Right renal pelvis (tissue), 4 donors: ENCODE measurements around the gene MTUS2. TPM values are rescaled to one million over a fixed set of nuclear protein-coding genes. Genes with fewer than 3 reads are reported as not detected.

Experiments used
- DNase-seq, 4 donors: peaks; one replicate each; pipeline ENCODE4 v3.0.0-alpha.2; 2013; ENCODE audit warnings: low read depth in 4 of 4, low spot score in 3 of 4, missing footprints in 1 of 4
- polyA plus RNA-seq, 4 donors: library from polyadenylated mRNA; unstranded; fragments of 120-200 nt; gene quantifications; one replicate each; pipeline ENCODE4 v1.2.1, GENCODE V29; 2013; ENCODE audit not compliant: insufficient read length in 4 of 4

Gene MTUS2
- polyA plus RNA-seq, 4 donors = 0.89 to 1.7 (median 1.2) TPM

- peak in 1 of 4 donors; percentile 53 for DNase-seq
These were observed 615.2 kb downstream of the MTUS2 start for GRCh38 chr13:29435125-29435911.

GRCh38 chr13:29436291-29436690 is 616.2 kb downstream of the MTUS2 start:
- DNase-seq = no peak

- DNase-seq = no peak
These were observed 616.7 kb downstream of the MTUS2 start for GRCh38 chr13:29436721-29437280.

- no peak for DNase-seq
These were observed 618.6 kb downstream of the MTUS2 start for GRCh38 chr13:29438769-29439168.

GRCh38 chr13:29439601-29440388 is 619.7 kb downstream of the MTUS2 start:
- no peak for DNase-seq

GRCh38 chr13:29441306-29441705 is 621.2 kb downstream of the MTUS2 start:
- no peak for DNase-seq

- no peak for DNase-seq
These were observed 625.9 kb downstream of the MTUS2 start for GRCh38 chr13:29446016-29446415.

- no peak for DNase-seq
These were observed 628.0 kb downstream of the MTUS2 start for GRCh38 chr13:29448174-29448573.

- DNase-seq = no peak
These were observed 629.6 kb downstream of the MTUS2 start for GRCh38 chr13:29449726-29450125.

- DNase-seq = no peak
These were observed 631.8 kb downstream of the MTUS2 start for GRCh38 chr13:29451976-29452375.

GRCh38 chr13:29452773-29453616 is 632.9 kb downstream of the MTUS2 start:
- no peak for DNase-seq

- DNase-seq = no peak
These were observed 633.5 kb downstream of the MTUS2 start for GRCh38 chr13:29453617-29454011.

GRCh38 chr13:29454931-29455481 is 634.9 kb downstream of the MTUS2 start:
- no peak for DNase-seq

GRCh38 chr13:29456419-29456818 is 636.3 kb downstream of the MTUS2 start:
- no peak for DNase-seq

GRCh38 chr13:29457299-29457698 is 637.2 kb downstream of the MTUS2 start:
- DNase-seq = no peak

- no peak for DNase-seq
These were observed 638.3 kb downstream of the MTUS2 start for GRCh38 chr13:29458419-29458818.

GRCh38 chr13:29459813-29460355 is 639.7 kb downstream of the MTUS2 start:
- no peak for DNase-seq

- DNase-seq = no peak
These were observed 644.1 kb downstream of the MTUS2 start for GRCh38 chr13:29464105-29464679.

- DNase-seq = peak in 1 of 4 donors; percentile 3
These were observed 645.7 kb downstream of the MTUS2 start for GRCh38 chr13:29465741-29466293.
